HepG2 (cell line): ENCODE data around the gene CYSRT1.

Experiments
- ATF7-NPFF ChIP-seq: sonication (generic); formaldehyde crosslinking; IDR thresholded peaks from 2 replicates; pipeline ENCODE4 v1.8.1; 2023; ENCODE audit warnings: mild to moderate bottlenecking, low read depth, missing genetic modification reagents, moderate library complexity
- CC2D1A ChIP-seq: sonication (generic); formaldehyde crosslinking; IDR thresholded peaks from 2 replicates; pipeline ENCODE4 v1.8.1; 2023; ENCODE audit warnings: mild to moderate bottlenecking, missing genetic modification reagents
- CREM ChIP-seq, 2 experiments: sonication (generic) in 1 of 2; formaldehyde crosslinking in 1 of 2; IDR thresholded peaks; 2 replicates each; pipeline versions ENCODE4 v1.4.0 to v1.6.1; 2016 to 2020; ENCODE audit warnings: antibody characterized with exemption in 1 of 2, mild to moderate bottlenecking in 1 of 2, missing genetic modification reagents in 1 of 2
- ISL2 ChIP-seq: sonication (generic); formaldehyde crosslinking; IDR thresholded peaks from 2 replicates; pipeline ENCODE4 v1.5.0; 2020; ENCODE audit warnings: missing genetic modification reagents
- JUND ChIP-seq: sonication (generic); formaldehyde crosslinking; IDR thresholded peaks from 2 replicates; pipeline ENCODE4 v1.8.0; 2022; ENCODE audit warnings: mild to moderate bottlenecking, missing genetic modification reagents
- MAX ChIP-seq: IDR thresholded peaks from 2 replicates; pipeline ENCODE4 v1.6.1; 2012; ENCODE audit warnings: inconsistent platforms
- ZBTB7A ChIP-seq: sonication (generic); formaldehyde crosslinking; IDR thresholded peaks from 2 replicates; pipeline ENCODE4 v1.8.0; 2022; ENCODE audit warnings: mild to moderate bottlenecking, missing genetic modification reagents
- ZNF572 ChIP-seq: sonication (generic); formaldehyde crosslinking; IDR thresholded peaks from 2 replicates; pipeline ENCODE4 v1.5.1; 2020; ENCODE audit warnings: mild to moderate bottlenecking, missing genetic modification reagents
- ZSCAN29 ChIP-seq: sonication (generic); formaldehyde crosslinking; conservative IDR thresholded peaks from 2 replicates; pipeline ENCODE4 v1.4.0; 2020; ENCODE audit warnings: mild to moderate bottlenecking, missing genetic modification reagents
- ZZZ3 ChIP-seq: sonication (generic); formaldehyde crosslinking; IDR thresholded peaks from 2 replicates; pipeline ENCODE4 v1.4.0; 2020; ENCODE audit warnings: missing genetic modification reagents, mild to moderate bottlenecking, borderline replicate concordance
- TF ChIP-seq, protein P1 (sequence below): sonication (generic); formaldehyde crosslinking; IDR thresholded peaks from 2 replicates; pipeline ENCODE4 v1.5.0; 2020; ENCODE audit warnings: mild to moderate bottlenecking, missing genetic modification reagents, moderate library complexity
- TF ChIP-seq, protein P2 (sequence below): sonication (generic); formaldehyde crosslinking; IDR thresholded peaks from 2 replicates; pipeline ENCODE4 v1.5.1; 2020; ENCODE audit warnings: missing genetic modification reagents, mild to moderate bottlenecking, borderline replicate concordance
- TF ChIP-seq, protein P3 (sequence below): conservative IDR thresholded peaks from 2 replicates; pipeline ENCODE4 v1.6.1; 2018; ENCODE audit warnings: missing genetic modification reagents

GRCh38 chr9:137180491-137180890, 44.5 kb upstream of the CYSRT1 start:
- TF ChIP-seq MAX: no peak
- TF ChIP-seq, protein P1, sequence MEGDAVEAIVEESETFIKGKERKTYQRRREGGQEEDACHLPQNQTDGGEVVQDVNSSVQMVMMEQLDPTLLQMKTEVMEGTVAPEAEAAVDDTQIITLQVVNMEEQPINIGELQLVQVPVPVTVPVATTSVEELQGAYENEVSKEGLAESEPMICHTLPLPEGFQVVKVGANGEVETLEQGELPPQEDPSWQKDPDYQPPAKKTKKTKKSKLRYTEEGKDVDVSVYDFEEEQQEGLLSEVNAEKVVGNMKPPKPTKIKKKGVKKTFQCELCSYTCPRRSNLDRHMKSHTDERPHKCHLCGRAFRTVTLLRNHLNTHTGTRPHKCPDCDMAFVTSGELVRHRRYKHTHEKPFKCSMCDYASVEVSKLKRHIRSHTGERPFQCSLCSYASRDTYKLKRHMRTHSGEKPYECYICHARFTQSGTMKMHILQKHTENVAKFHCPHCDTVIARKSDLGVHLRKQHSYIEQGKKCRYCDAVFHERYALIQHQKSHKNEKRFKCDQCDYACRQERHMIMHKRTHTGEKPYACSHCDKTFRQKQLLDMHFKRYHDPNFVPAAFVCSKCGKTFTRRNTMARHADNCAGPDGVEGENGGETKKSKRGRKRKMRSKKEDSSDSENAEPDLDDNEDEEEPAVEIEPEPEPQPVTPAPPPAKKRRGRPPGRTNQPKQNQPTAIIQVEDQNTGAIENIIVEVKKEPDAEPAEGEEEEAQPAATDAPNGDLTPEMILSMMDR (CRISPR knock-in tag): no peak
- TF ChIP-seq, protein P2, sequence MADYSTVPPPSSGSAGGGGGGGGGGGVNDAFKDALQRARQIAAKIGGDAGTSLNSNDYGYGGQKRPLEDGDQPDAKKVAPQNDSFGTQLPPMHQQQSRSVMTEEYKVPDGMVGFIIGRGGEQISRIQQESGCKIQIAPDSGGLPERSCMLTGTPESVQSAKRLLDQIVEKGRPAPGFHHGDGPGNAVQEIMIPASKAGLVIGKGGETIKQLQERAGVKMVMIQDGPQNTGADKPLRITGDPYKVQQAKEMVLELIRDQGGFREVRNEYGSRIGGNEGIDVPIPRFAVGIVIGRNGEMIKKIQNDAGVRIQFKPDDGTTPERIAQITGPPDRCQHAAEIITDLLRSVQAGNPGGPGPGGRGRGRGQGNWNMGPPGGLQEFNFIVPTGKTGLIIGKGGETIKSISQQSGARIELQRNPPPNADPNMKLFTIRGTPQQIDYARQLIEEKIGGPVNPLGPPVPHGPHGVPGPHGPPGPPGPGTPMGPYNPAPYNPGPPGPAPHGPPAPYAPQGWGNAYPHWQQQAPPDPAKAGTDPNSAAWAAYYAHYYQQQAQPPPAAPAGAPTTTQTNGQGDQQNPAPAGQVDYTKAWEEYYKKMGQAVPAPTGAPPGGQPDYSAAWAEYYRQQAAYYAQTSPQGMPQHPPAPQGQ: no peak
- no peak for TF ChIP-seq ZZZ3
- TF ChIP-seq ZBTB7A (CRISPR knock-in tag): no peak
- no peak for TF ChIP-seq CREM (IDR thresholded peaks at IDR 0.05)
- TF ChIP-seq CREM (CRISPR knock-in tag; IDR thresholded peaks at IDR 0.05): no peak
- TF ChIP-seq, protein P3, sequence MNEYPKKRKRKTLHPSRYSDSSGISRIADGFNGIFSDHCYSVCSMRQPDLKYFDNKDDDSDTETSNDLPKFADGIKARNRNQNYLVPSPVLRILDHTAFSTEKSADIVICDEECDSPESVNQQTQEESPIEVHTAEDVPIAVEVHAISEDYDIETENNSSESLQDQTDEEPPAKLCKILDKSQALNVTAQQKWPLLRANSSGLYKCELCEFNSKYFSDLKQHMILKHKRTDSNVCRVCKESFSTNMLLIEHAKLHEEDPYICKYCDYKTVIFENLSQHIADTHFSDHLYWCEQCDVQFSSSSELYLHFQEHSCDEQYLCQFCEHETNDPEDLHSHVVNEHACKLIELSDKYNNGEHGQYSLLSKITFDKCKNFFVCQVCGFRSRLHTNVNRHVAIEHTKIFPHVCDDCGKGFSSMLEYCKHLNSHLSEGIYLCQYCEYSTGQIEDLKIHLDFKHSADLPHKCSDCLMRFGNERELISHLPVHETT (CRISPR knock-in tag): no peak
- TF ChIP-seq JUND (CRISPR knock-in tag): no peak
- TF ChIP-seq ZSCAN29 (CRISPR knock-in tag): no peak
- no peak for TF ChIP-seq ISL2 (CRISPR knock-in tag)
- TF ChIP-seq ZNF572 (CRISPR knock-in tag): no peak
- no peak for TF ChIP-seq CC2D1A (CRISPR knock-in tag)
- TF ChIP-seq ATF7-NPFF (CRISPR knock-in tag): no peak
